A673 (cell line): Measurements from ENCODE around the gene SYNGR3. TPM values are rescaled to one million over a fixed set of nuclear protein-coding genes. Genes with fewer than 3 reads are reported as not detected.

ENCODE experiments used
- BruUV-seq: library from RNA; stranded (reverse); fragments of 400-500 nt; replicated peaks from 2 replicates; lab custom pipeline; 2021; lab: Mats Ljungman, UMichigan
- CTCF ChIA-PET: fragments of 300-600 bp; sonication (Branson Sonifier 250); formaldehyde crosslinking; loops from one replicate; lab custom pipeline; 2022; ENCODE audit warnings: antibody characterized with exemption; lab: Charles Lee
- POLR2A ChIA-PET: fragments of 300-600 bp; sonication (Branson Sonifier 250); formaldehyde crosslinking; loops from one replicate; lab custom pipeline; 2022; ENCODE audit warnings: antibody characterized with exemption; ENCODE audit not compliant: low non-redundant PET; lab: Charles Lee
- DNase-seq: peaks from one replicate; pipeline ENCODE4 v3.0.0-alpha.2; 2015; ENCODE audit warnings: low spot score
- H3K27ac ChIP-seq: fragments of 200-600 bp; sonication (generic); 2 replicates; pipeline ENCODE4 v1.5.1; 2016; ENCODE audit warnings: mixed run types, low read depth, mild to moderate bottlenecking, mixed read lengths, antibody characterized with exemption, low read length; ENCODE audit not compliant: poor library complexity, severe bottlenecking
- H3K27me3 ChIP-seq: fragments of 200-600 bp; sonication (generic); replicated peaks from 2 replicates; pipeline ENCODE4 v1.6.1; 2017; ENCODE audit warnings: mixed run types, low read depth, mild to moderate bottlenecking, mixed read lengths, antibody characterized with exemption, low read length; ENCODE audit not compliant: insufficient read depth, poor library complexity
- H3K36me3 ChIP-seq: fragments of 200-600 bp; sonication (generic); 2 replicates; pipeline ENCODE4 v1.6.1; 2016; ENCODE audit warnings: mixed run types, mild to moderate bottlenecking, mixed read lengths, antibody characterized with exemption, low read length; ENCODE audit not compliant: insufficient read depth, poor library complexity, severe bottlenecking
- H3K4me1 ChIP-seq: fragments of 200-600 bp; sonication (generic); 2 replicates; pipeline ENCODE4 v1.6.1; 2017; ENCODE audit warnings: mixed run types, mild to moderate bottlenecking, mixed read lengths, antibody characterized with exemption, low read length; ENCODE audit not compliant: insufficient read depth, poor library complexity, severe bottlenecking
- H3K4me3 ChIP-seq: fragments of 200-600 bp; sonication (generic); 2 replicates; pipeline ENCODE4 v1.5.1; 2016; ENCODE audit warnings: low read depth, mixed run types, mild to moderate bottlenecking, mixed read lengths, low read length; ENCODE audit not compliant: poor library complexity, severe bottlenecking
- H3K9me3 ChIP-seq: fragments of 200-600 bp; sonication (generic); 2 replicates; pipeline ENCODE4 v1.6.1; 2016; ENCODE audit warnings: mixed run types, low read depth, mild to moderate bottlenecking, mixed read lengths, antibody characterized with exemption, low read length; ENCODE audit not compliant: poor library complexity, severe bottlenecking
- EZH2 ChIP-seq: fragments of 200-600 bp; sonication (generic); IDR thresholded peaks from 2 replicates; pipeline ENCODE4 v1.6.1; 2017; ENCODE audit warnings: borderline replicate concordance, low read depth, mild to moderate bottlenecking, mixed read lengths, antibody characterized with exemption, low read length; ENCODE audit not compliant: poor library complexity, severe bottlenecking
- intact Hi-C: fragments of 100-400 bp; cut with micrococcal nuclease; formaldehyde crosslinking; loops from one replicate; pipeline ENCODE4 v1.10.0; 2022; ENCODE audit not compliant: unreplicated experiment
- total RNA-seq: library from RNA; stranded (reverse); gene quantifications from 2 replicates; pipeline ENCODE4 v1.2.3, GENCODE V29; 2021
- TF ChIP-seq, protein P1 (sequence below): fragments of 300-800, 200-600 bp; sonication (generic); conservative IDR thresholded peaks from 2 replicates; pipeline ENCODE4 v1.5.1; 2017; ENCODE audit warnings: low read depth, mild to moderate bottlenecking, antibody characterized with exemption, low read length, moderate library complexity, mixed read lengths

Gene SYNGR3
- total RNA-seq, 1 experiment from 2014 or later: 1.4 TPM

DNA sequence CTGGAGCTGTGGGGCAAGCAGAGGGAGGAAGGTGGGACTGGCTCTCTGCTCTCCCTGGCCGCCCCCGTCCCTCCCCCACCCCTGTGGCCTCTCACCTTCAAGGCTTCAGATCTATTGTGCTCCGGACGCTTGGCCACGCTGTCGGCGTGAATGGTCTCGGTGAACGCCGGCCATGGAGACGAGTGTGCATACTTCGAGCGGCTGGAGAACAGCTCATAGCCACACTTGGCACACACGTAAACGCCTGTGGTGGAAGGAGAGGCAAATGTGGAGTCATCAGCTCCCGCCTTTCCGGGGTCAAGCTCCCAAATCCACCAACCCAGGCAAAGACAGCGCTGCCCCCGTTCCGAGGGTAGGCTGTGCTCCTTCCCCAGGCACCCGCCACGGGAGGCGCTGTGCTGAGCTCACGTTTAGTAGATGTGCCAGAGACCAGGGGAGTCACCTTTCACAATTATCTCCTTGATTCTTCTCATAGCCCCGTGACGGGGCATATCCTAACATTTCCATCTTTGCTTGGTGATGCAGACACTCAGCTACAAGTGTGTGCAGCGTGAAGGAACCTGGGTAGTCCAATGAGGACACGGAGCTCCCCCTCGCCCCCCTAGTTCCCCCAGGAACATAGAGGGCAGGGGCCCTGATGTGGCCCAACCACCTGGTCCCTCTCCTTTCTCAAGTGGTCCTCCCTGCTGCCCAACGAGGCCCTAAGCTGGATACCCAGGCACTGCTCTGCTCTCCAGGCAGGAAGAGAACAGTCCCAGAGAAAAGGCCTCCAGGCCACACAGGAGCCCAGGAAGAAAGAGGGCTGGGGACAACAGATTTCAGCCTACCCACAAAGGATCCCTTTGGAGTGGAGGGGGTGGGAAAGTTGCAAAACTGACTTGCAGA is 48.4 kb upstream of the SYNGR3 start:
- H3K4me3 ChIP-seq: no peak overlapping the region
- H3K4me1 ChIP-seq: peaks cover 18% of the 10 kb centered on the region
- no peaks in the 10 kb centered on the region for H3K27me3 ChIP-seq
- CTCF ChIA-PET: interaction anchor here (0.6 kb wide), 1 partner anchor 14 kb away, joined by 3 read pairs; no protein-coding TSS in a partner anchor
- no peak for TF ChIP-seq EZH2
- TF ChIP-seq, protein P1, sequence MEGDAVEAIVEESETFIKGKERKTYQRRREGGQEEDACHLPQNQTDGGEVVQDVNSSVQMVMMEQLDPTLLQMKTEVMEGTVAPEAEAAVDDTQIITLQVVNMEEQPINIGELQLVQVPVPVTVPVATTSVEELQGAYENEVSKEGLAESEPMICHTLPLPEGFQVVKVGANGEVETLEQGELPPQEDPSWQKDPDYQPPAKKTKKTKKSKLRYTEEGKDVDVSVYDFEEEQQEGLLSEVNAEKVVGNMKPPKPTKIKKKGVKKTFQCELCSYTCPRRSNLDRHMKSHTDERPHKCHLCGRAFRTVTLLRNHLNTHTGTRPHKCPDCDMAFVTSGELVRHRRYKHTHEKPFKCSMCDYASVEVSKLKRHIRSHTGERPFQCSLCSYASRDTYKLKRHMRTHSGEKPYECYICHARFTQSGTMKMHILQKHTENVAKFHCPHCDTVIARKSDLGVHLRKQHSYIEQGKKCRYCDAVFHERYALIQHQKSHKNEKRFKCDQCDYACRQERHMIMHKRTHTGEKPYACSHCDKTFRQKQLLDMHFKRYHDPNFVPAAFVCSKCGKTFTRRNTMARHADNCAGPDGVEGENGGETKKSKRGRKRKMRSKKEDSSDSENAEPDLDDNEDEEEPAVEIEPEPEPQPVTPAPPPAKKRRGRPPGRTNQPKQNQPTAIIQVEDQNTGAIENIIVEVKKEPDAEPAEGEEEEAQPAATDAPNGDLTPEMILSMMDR: no peak
- H3K9me3 ChIP-seq: no peaks in the 10 kb centered on the region
- no TSS peak for BruUV-seq
- no peak for DNase-seq
- POLR2A ChIA-PET: no interaction called here
- intact Hi-C loops: no loop called here
- H3K27ac ChIP-seq: peak overlapping the region; percentile 33
- H3K36me3 ChIP-seq: no peaks in the 10 kb centered on the region

DNA sequence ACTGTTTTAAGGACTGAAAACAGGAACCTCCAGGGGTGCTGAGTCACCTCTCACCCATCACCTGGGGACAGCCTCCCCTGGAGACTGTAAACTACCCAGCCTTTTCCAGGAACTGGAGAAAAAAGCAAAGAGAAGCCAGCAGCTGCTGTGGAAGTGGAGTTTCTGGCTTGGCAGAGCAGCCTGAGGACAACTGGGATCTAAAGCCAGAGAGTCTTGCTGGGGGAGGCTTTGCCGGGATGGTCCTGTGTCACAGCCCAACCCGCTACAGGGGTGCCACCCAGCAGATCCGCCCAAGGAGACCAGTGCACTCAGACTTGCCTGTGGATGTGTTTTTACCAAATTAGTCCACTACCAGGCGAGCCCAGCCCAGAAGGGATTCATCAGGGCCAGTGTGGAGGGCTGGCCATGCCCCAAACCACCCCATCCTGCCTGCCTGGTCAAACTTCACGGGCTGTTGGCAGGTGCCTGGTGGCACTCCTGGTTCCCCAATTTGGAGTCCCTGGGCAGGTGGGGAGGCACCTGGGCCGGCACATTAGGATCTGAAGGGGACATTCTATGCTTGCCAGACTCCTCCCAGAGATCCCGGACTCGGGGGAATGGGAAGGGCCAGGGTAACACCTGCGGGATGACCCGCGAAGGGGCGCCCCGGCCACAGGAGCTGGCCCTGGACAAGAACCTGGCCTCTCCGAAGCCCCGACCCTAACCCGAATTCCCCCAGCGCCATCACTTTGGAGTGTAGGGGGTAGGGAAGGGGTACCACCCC is 47.5 kb upstream of the SYNGR3 start:
- Histone ChIP-seq H3K4me1 (peaks cover 18% of the 10 kb centered on the region), H3K4me3 (peak overlapping the region; percentile 73), H3K36me3 (no peaks in the 10 kb centered on the region), H3K27me3 (no peaks in the 10 kb centered on the region), H3K9me3 (no peaks in the 10 kb centered on the region), H3K27ac (peak overlapping the region; percentile 73)
- no peak for TF ChIP-seq EZH2
- TF ChIP-seq, protein P1: no peak
- no peak for DNase-seq
- POLR2A ChIA-PET: no interaction called here
- CTCF ChIA-PET: no interaction called here
- BruUV-seq: TSS peak; percentile 50
- intact Hi-C loops: no loop called here

DNA sequence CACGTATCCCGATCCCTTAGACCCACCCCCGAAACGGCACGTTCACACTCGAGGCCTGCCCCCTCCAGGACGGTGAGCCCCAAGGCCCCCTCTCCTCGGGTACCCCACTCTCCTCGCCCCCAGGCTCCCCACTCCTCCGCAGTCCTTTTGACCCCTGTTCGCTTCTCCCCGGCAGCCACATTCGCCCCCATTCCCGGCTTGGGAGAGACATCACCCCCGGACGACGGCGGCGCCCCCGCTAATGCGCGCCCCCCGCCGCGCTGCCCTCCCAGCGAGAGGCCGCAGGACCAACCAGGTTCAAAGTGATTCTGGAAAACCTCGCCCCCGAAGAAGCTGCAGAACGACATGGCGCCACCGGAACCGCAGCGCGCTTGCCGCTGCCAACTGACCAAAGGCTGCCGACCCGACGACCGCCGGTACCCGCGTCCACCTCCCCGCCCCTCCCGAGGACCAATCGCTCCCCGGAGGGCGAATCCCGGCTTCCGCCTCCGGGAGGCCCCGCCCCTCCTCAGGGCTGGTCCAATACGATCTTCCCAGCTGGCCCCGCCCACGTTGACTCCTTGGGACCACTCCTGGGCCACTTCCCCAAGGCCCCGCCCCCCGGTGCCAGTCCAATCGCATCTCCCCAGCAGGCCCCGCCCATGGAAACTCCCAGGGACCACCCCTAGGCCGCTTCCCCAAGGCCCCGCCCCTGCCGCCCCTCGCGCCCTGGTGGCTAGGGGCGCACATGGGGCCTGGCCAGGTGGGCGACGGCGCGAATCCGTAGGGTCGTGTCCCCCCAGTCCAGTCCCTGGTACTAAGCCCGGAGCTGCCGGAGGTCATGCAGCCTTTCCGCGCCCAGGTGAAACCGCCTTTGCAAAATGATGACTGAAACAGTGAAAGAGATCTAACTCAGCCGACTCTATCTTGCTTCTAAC is 46.7 kb upstream of the SYNGR3 start, which contains the start of gene MSRB1:
Gene MSRB1, minus strand, starts transcription at position 390 of the 917 bp plus-strand sequence. Its CDS starts 43 bp downstream, at position 347.
- peak; percentile 100 for DNase-seq
- Histone ChIP-seq H3K4me1 (peaks cover 18% of the 10 kb centered on the region), H3K27me3 (no peaks in the 10 kb centered on the region), H3K4me3 (peak within 1 kb of the TSS; percentile 73), H3K36me3 (no peaks in the 10 kb centered on the region), H3K27ac (peak within 1 kb of the TSS; percentile 73), H3K9me3 (no peaks in the 10 kb centered on the region)
- TF ChIP-seq EZH2: no peak
- TF ChIP-seq, protein P1: 0 out of 2 replicates have a peak, but pooled peaks have one; percentile 13
- CTCF ChIA-PET: no interaction called here
- BruUV-seq: no TSS peak
- POLR2A ChIA-PET: no interaction called here
- intact Hi-C loops: no loop called here
